GM06990 (cell line): ENCODE measurements around the gene CYTH3.
A peak's percentile ranks its signal among the peaks of the same experiment; 100 is the strongest.
"Not testable (repeated sequence)": the region's sequence is repeated elsewhere in the genome, so short reads cannot be mapped to it uniquely, and the experiment has no call there.

Experiments used
- DNase-seq: peaks from one replicate; pipeline ENCODE4 v3.0.0-alpha.2; 2011; ENCODE audit not compliant: insufficient read length; ENCODE audit errors: extremely low read depth
- H3K27me3 ChIP-seq: replicated peaks from 2 replicates; pipeline ENCODE4 v1.6.0; 2011; ENCODE audit warnings: low read length; ENCODE audit not compliant: control insufficient read depth, insufficient read depth
- H3K36me3 ChIP-seq: 2 replicates; pipeline ENCODE4 v1.5.1; 2011; ENCODE audit warnings: low read length; ENCODE audit not compliant: control insufficient read depth, insufficient read depth
- H3K4me3 ChIP-seq: replicated peaks from 2 replicates; pipeline ENCODE4 v1.5.1; 2011; ENCODE audit warnings: low read depth, mild to moderate bottlenecking, control low read depth, low read length
- TF ChIP-seq, protein P1 (sequence below): IDR thresholded peaks from 2 replicates; pipeline ENCODE4 v1.5.1; 2011; ENCODE audit warnings: low read length, control low read depth, mild to moderate bottlenecking, inconsistent platforms; ENCODE audit not compliant: insufficient read depth, poor library complexity, severe bottlenecking

CYTH3 gene

DNA sequence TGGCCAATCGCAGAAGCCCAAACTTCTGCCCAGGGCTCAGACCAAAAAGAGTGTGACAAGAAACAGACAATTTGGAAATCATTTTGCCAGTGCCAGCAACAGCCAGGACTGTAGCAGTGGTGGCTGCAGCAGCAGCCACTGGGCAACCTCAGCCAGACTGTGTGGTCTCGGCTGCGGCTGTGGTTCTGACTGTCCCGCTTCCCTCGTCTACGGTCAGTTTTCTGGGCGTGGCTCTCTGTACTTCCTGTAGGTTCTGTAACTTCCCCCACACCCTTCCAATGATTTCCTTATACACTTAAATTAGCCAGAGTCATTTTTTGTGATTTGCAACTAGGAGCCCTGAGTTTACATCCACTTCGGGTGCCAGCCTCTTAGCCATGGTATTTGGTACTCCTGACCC, 39.9 kb downstream of the CYTH3 start:
- TF ChIP-seq, protein P1, sequence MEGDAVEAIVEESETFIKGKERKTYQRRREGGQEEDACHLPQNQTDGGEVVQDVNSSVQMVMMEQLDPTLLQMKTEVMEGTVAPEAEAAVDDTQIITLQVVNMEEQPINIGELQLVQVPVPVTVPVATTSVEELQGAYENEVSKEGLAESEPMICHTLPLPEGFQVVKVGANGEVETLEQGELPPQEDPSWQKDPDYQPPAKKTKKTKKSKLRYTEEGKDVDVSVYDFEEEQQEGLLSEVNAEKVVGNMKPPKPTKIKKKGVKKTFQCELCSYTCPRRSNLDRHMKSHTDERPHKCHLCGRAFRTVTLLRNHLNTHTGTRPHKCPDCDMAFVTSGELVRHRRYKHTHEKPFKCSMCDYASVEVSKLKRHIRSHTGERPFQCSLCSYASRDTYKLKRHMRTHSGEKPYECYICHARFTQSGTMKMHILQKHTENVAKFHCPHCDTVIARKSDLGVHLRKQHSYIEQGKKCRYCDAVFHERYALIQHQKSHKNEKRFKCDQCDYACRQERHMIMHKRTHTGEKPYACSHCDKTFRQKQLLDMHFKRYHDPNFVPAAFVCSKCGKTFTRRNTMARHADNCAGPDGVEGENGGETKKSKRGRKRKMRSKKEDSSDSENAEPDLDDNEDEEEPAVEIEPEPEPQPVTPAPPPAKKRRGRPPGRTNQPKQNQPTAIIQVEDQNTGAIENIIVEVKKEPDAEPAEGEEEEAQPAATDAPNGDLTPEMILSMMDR, result no peak
- Histone ChIP-seq H3K27me3 (no peaks in the 10 kb centered on the region), H3K36me3 (no peaks in the 10 kb centered on the region), H3K4me3 (no peak overlapping the region)
- peak; percentile 46 for DNase-seq

DNA sequence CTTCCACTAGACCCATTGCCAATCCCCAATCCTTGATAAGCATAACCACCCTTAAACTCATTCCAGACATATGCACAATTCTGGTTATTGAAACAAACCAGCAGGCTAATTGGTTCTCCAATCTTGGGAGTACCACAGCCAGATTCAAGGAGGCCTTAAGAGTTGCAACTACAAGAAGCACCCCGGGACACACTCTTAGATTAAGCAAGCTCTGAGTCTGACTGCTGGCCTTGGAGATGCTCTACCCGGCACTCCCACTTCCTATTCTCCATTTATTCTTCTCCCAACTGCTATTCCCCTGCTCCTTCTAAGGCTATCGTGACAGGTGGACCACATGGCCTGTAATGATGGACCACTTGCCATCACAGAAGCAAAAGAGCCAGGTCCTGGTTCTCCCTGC, 40.3 kb downstream of the CYTH3 start:
- Histone ChIP-seq H3K36me3 (no peaks in the 10 kb centered on the region), H3K4me3 (no peak overlapping the region), H3K27me3 (no peaks in the 10 kb centered on the region)
- TF ChIP-seq, protein P1, result no peak
- no peak for DNase-seq

DNA sequence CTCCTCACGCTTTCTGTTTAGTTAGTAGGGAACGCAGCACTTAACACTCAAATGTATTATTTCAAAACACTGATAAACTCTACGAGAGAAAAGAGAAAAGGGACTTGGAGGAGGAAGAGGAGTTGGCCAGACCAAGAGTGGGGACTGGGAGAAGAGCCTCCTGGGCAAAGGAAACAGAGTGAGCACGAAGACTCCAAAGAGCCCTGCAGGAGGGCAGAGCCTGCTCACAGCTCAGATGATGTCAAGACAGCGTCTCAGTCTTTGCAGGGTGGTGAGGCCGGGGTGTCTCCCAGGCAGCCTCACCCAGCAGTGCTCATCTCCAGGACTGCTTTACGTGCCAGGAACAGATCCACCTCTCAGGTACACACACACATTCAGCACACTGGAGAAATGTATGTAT, 41.2 kb downstream of the CYTH3 start:
- TF ChIP-seq, protein P1, result no peak
- no peak overlapping the region for H3K4me3 ChIP-seq
- H3K36me3 ChIP-seq, result no peaks in the 10 kb centered on the region
- no peaks in the 10 kb centered on the region for H3K27me3 ChIP-seq
- no peak for DNase-seq

DNA sequence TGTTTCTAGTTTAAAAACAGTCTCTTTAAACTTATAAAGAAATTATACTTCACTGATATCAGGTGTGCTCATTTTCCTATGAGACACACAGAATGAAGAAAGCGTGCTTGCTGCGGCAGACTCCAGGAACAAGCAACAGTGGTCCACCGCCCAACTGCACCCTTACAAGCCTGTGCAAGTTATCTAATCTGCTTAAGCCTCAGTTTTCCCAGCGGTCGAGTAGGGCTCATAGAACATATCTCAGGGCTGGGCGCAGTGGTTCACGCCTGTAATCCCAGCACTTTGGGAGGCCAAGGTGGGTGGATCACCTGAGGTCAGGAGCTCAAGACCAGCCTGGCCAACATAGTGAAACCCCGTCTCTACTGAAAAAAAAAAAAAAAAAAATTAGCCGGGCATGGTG, 43.1 kb downstream of the CYTH3 start:
- not testable (repeated sequence) for H3K36me3 ChIP-seq, H3K27me3 ChIP-seq, DNase-seq, H3K4me3 ChIP-seq

DNA sequence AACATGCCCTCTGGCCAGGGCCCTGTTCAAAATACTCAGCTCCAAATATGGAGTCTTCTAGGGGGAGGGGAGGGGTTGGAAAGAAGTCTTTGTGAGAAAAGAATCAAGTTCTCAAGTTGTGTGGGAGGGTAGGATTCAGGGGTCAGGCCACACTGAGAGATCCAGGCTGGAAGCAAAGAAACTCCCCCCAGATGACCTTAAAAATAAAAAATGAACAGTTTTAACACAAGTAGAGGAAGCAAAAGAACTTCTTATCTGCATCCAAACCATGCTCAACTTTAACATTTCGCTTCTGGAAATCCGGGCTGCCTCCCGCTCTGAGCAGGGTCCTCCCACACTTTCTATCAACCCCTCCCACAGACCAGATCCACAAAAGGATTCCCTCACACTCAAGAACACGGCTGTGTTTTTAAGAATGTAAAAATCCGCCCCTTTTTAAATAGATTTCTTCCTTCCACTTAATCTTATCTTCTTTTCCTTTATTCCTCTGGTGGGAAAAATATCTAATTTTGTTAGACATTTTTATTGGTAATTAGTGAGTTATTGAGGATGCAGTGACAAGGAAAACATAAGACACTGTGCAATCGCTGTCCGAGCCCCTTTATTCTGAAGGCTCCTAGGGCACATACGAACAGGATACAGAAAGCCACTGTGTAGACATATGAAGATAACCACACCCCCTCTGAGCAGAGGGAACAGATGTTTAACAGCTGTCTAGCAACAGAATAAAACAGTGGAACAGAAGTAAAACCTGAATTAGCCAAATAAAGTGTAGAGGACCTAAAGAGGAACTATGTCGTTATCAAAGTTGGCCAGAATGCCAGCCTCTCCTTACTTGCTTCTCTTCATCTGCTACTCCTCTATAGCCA, 43.8 kb downstream of the CYTH3 start:
- H3K36me3 ChIP-seq, result no peaks in the 10 kb centered on the region
- TF ChIP-seq, protein P1, result no peak
- H3K27me3 ChIP-seq, result no peaks in the 10 kb centered on the region
- peak; percentile 13 for DNase-seq
- no peak overlapping the region for H3K4me3 ChIP-seq

DNA sequence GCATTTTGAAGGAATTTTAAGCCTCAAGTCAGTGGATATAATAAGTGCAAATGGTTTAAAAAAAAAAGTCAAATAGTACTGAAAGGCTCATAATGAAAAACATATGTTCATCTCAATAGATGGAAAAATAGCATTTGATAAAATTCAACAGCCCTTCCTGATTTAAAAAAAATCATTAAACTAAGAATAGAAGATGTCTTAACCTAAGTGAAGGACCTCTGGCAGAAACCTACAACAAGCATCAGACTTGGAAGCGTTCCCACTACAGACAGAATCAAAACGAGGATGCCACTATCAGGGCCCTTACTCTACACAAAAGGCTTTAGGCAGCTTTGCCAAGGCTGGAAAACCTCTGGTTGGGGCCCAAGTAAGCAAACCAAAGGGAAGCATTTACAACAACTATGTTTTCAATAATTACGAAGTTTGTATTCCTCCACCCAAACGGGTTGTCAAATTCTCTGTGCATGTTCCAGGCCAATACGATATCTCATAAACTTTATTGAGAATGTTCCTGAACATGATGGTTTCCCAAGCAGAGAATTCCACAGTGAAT, 45.1 kb downstream of the CYTH3 start:
- TF ChIP-seq, protein P1, result no peak
- Histone ChIP-seq H3K36me3 (no peaks in the 10 kb centered on the region), H3K27me3 (no peaks in the 10 kb centered on the region), H3K4me3 (no peak overlapping the region)
- DNase-seq, result no peak
